SIG-M5 treated with dmso at 0.1 percent for 504 hours (cell line): Measurements from ENCODE around the gene GYS1.

Experiments used
- DNase-seq: peaks from one replicate; lab custom pipeline; 2025; ENCODE audit not compliant: unreplicated experiment; lab: John Stamatoyannopoulos, UW

GYS1 gene

DNA sequence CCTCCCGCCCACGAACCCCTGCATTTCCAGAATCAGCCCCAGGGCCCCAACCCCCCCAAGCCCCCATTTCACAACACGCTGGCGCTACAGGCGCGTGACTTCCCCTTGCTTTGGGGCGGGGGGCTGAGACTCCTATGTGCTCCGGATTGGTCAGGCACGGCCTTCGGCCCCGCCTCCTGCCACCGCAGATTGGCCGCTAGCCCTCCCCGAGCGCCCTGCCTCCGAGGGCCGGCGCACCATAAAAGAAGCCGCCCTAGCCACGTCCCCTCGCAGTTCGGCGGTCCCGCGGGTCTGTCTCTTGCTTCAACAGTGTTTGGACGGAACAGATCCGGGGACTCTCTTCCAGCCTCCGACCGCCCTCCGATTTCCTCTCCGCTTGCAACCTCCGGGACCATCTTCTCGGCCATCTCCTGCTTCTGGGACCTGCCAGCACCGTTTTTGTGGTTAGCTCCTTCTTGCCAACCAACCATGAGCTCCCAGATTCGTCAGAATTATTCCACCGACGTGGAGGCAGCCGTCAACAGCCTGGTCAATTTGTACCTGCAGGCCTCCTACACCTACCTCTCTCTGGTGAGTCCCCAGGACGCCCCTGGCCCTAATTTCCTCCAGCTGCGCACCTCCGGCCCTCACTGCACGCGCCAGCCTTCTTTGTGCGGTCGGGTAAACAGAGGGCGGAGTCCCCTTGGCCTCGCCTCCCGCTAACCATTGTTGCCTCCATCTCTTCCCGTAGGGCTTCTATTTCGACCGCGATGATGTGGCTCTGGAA is 27.9 kb downstream of the GYS1 start, which contains the start of gene FTL:
TSS of gene FTL (plus strand) at position 270 of the 766 bp plus-strand sequence. CDS start at position 469, 199 bp downstream.
- peak; percentile 92 for DNase-seq

GRCh38 chr19:48964205-48965039 is 28.7 kb downstream of the GYS1 start:
- DNase-seq = no peak

- peak; percentile 30 for DNase-seq
These were observed 29.5 kb downstream of the GYS1 start for GRCh38 chr19:48963371-48964204.

DNA sequence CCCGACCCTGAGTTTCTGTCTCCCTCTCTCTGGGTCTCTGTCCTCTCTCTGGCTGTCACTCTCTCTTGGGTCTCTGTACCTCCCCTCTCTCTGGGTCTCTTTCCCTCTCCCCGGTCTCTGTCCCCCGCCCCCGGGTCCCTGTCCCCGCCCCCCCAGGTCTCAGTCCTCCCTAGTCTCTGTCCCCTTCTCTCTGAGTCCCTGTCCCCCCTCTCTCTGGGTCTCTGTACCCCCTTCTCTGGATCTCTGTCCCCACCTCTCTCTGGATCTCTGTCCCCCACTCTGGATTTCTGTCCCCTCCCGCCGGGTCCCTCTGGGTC is 30.3 kb downstream of the GYS1 start:
- no peak for DNase-seq

- DNase-seq = peak; percentile 73
These were observed 30.9 kb downstream of the GYS1 start for GRCh38 chr19:48962029-48962848.

GRCh38 chr19:48961673-48962028 is 31.5 kb downstream of the GYS1 start:
- DNase-seq = no peak

DNA sequence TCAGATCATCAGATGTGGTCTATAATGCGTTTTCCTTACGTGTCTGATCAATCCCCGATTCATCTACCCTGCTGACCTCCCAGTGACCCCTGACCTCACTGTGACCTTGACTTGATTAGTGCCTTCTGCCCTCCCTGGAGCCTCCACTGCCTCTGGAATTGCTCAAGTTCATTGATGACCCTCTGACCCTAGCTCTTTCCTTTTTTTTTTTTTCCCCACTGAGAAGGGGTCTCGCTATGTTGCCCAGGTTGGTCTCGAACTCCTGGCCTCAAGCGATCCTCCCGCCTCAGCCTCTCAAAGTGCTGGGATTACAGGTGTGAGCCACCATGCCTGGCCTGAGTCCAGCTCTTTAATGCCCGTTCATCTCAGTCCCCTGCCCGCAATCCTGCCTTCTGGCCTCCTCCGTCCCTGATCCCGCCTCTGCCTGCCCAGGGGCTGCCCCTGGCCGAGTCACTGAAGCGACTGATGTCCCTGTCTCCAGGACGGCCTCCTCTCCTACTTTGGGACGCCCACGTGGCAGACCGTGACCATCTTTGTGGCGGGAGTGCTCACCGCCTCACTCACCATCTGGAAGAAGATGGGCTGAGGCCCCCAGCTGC is 32.0 kb downstream of the GYS1 start:
- DNase-seq = no peak

DNA sequence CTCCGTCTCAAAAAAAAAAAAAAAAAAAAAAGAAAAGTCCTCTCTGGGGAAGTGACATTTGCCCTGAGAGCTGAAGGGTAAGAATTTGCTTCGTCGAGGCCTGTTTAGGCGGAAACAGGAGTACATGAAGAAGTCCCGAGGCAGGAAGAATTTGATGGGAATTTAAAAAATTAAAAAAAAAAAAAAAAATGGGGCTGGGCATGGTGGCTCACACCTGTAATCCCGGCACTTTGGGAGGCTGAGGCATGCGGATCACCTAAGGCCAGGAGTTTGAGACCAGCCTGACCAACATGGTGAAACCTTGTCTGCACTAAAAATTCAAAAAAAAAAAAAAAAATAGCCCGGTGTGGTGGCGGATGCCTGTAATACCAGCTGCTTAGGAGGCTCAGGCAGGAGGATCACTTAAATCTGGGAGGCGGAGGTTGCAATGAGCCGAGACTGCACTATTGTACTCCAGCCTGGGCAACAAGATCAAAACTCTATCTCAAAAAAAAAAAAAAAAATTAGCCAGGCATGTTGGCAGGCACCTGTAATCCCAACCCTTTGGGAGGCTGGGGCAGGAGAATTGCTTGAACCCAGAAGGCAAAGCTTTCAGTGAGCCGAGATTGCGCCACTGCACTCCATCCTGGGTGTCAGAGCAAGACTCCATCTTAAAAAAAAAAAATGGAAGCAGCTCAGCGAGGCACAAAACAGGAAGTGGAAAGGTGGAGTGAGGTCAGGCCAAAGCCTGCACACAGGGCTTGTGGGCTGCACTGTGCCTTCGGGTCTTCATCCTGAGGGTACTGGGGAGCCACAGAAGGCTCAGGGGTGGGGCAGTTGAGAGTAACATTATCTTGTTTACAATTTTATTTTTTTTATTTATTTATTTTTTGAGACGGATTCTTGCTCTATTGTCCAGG is 33.5 kb downstream of the GYS1 start:
- DNase-seq = peak; percentile 63

DNA sequence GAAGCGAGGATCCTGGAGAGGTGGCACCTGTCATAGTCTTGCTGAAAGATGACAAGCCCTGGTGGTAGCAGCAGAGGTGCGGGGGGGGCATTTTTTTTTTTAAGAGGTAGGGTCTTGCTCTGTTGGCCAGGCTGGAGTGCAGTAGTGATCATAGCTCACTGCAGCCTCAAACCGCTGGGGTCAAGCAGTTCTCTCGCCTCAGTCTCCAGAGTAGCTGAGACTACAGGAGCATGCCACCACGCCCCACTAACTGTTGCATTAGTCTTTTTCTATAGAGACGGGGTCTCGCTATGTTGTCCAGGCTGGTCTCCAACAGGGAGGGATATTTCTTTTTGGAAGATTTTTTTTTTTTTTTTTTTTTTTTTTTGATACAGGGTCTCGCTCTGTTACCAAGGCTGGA is 35.1 kb downstream of the GYS1 start:
- no peak for DNase-seq

DNA sequence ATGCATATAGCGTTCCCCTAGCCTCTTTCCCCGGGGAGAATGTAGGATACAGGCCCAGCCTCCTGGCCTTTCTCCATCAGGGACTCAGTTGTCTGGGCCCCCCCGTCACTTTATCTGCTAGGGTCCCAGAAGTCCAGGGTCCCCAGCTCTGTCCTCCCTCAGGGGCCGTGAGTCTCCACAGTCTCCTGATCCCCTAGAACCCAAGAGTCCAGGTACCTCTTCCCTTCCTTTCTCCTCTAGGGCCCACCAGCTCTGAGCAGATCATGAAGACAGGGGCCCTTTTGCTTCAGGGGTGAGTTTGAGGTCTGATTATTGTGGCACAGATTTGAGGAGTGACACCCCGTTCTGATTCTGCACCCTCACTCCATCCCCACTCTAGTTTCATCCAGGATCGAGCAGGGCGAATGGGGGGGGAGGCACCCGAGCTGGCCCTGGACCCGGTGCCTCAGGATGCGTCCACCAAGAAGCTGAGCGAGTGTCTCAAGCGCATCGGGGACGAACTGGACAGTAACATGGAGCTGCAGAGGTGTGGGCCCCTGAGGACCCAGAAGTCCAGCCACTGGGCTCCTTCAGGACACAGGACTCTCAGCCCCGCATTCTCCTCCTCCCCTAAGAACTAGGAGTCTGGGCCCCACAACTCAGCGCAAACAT is 37.7 kb downstream of the GYS1 start:
- no peak for DNase-seq

DNA sequence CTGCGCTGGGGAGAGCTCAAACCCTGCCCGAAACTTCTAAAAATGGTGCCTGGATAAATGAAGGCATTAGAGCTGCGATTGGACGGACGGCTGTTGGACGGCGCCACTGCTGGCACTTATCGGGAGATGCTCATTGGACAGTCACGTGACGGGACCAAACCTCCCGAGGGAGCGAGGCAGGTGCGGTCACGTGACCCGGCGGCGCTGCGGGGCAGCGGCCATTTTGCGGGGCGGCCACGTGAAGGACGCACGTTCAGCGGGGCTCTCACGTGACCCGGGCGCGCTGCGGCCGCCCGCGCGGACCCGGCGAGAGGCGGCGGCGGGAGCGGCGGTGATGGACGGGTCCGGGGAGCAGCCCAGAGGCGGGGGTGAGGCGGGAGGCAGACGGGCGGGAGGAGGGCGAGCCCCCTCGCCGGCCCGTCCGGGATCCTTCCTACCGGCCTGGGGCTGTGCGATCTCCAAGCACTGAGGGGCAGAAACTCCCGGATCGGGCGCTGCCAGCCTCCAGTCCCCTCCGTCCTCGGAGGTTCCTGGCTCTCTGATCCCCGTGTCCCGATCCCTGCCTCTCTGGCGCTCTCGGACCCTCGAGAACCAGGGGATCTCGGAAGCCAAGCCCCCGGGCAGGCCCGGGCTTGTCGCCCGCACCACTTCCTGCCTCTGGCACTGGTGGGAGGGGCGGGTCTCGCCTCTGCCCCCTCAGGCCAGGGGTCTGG is 38.4 kb downstream of the GYS1 start, which contains the start of gene BAX:
TSS of gene BAX (plus strand) at position 281 of the 713 bp plus-strand sequence. CDS start at position 335, 54 bp downstream.
- DNase-seq = peak; percentile 89

- DNase-seq = no peak
These were observed 39.0 kb downstream of the GYS1 start for GRCh38 chr19:48953990-48954594.

- no peak for DNase-seq
These were observed 40.0 kb downstream of the GYS1 start for GRCh38 chr19:48953141-48953540.

DNA sequence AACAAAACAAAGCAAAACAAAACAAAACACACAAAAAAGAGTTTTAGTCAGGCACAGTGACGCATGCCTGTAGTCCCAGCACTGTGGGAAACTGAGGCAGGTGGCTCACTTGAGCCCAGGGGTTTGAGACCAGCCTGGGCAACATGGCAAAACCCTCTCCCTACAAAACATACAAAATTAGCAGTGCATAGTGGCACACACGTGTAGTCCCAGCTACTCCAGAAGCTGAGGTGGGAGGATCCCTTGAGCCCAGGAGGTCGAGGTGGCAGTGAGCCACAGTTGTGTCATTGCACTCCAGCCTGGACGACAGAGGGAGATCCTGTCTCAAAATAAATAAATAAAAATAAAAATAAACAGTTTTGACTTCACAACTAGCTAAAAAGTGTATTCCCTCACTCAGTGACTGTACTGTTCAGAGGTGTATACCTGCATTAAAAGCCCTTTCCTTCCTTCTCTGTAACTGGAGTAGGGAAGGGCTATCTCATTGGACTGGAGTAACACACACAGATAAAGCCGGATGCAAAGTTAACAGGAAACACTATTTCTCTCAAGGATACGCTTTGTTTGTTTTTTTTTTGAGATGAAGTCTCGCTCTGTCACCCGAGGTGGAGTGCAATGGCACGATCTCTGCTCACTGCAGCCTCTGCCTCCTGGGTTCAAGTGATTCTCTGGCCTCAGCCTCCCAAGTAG is 42.1 kb downstream of the GYS1 start:
- no peak for DNase-seq

GRCh38 chr19:48950159-48950558 is 43.0 kb downstream of the GYS1 start:
- no peak for DNase-seq

- DNase-seq = no peak
These were observed 45.9 kb downstream of the GYS1 start for GRCh38 chr19:48947258-48947542.
